Ovary (tissue), 9 donors: ENCODE measurements around the gene ANKLE1. TPM values are rescaled to one million over a fixed set of nuclear protein-coding genes. Genes with fewer than 3 reads are reported as not detected.
A peak's percentile ranks its signal among the peaks of the same experiment; 100 is the strongest.

ENCODE experiments used
- DNase-seq, 5 donors: peaks; one replicate each; pipeline ENCODE4 v3.0.0-alpha.2; 2019 to 2020
- H3K27ac ChIP-seq, 2 donors: fragments of 200-600 bp; one replicate each; pipeline versions ENCODE4 v1.5.1 to v1.8.0; 2019 to 2022
- H3K27me3 ChIP-seq: fragments of 200-600 bp; one replicate; pipeline ENCODE4 v1.8.0; 2022
- H3K36me3 ChIP-seq: fragments of 200-600 bp; sonication (generic); one replicate; pipeline ENCODE4 v1.5.1; 2019
- H3K4me1 ChIP-seq: one replicate; pipeline ENCODE4 v1.8.1; 2013; ENCODE audit warnings: mild to moderate bottlenecking, moderate library complexity; ENCODE audit not compliant: insufficient read depth
- H3K4me3 ChIP-seq: fragments of 200-600 bp; sonication (generic); one replicate; pipeline ENCODE4 v1.5.1; 2017
- H3K9me3 ChIP-seq, 2 donors: fragments of 200-600 bp in 1 of 2; sonication (generic) in 1 of 2; one replicate each; pipeline versions ENCODE4 v1.5.1 to v1.8.1; 2013 to 2019; ENCODE audit warnings: mild to moderate bottlenecking in 1 of 2, moderate library complexity in 1 of 2
- EP300 ChIP-seq: sonication (generic); formaldehyde crosslinking; IDR thresholded peaks from one replicate; pipeline ENCODE4 v1.6.1; 2017; ENCODE audit warnings: antibody characterized with exemption
- POLR2A ChIP-seq: fragments of 450-650 bp; IDR thresholded peaks from one replicate; pipeline ENCODE4 v1.6.1; 2017; ENCODE audit warnings: antibody characterized with exemption, mild to moderate bottlenecking, moderate library complexity
- WGBS, 3 donors: extraction: QIAGEN DNeasy Blood & Tissue Kit in 1 of 3; methylation state at CpG; one replicate each; pipeline versions ENCODE4 v1.1.5 to v1.1.7; 2013 to 2017; 5-methylcytosine and 5-hydroxymethylcytosine counted together
- intact Hi-C, 4 donors: fragments of 100-400 bp; cut with DNase I; formaldehyde crosslinking; loops; one replicate each; pipeline versions ENCODE4 v1.11.0 to v1.15.1; 2022 to 2023
- polyA plus RNA-seq, 2 donors: library from polyadenylated mRNA; stranded (reverse); fragments of 200-250 nt in 1 of 2; fragments of 350-450 nt in 1 of 2; fragmentation: Illumina TruSeq in 1 of 2; extraction: RNeasy Lipid Tissue Mini Kit (QIAGEN cat#74804) in 1 of 2; gene quantifications; one replicate each; pipeline ENCODE4 v1.2.3, GENCODE V29; 2013 to 2014
- total RNA-seq, 7 donors: library from RNA; depleted of rRNA in 2 of 7; stranded (reverse); fragments of >200 nt in 2 of 7; fragmentation: NEBNext Ultra II Directional in 3 of 7; extraction: Animal tissue kit (Norgen Biotek cat#: 25700) in 3 of 7; gene quantifications; one replicate each; pipeline versions ENCODE4 v1.1.0 to v1.2.4, GENCODE V29; 2016 to 2023
- TF ChIP-seq, protein P1 (sequence below), 3 donors: fragments of 450-650 bp in 2 of 3; fragments of 200-600 bp in 1 of 3; IDR thresholded peaks; one replicate each; pipeline versions ENCODE4 v1.5.1 to v1.8.0; 2016 to 2022; ENCODE audit warnings: antibody characterized with exemption in 3 of 3, mild to moderate bottlenecking in 1 of 3
- donor health status: DM: no; HTN: no; CAD: no; lungs with moderate emphysema.
- donor health status: DM: no; HTN: no; CAD: no.
- donor health status: Bipolar disorder and iron deficiency.
- donor health status: DM: yes; HTN: yes; CAD: no.
- donor health status: DM: no; HTN: no; CAD: no.
- donor health status: DM: yes; HTN: yes; CAD: no.

The ANKLE1 gene
- total and polyA plus RNA-seq, 9 donors: 0.12 to 1.6 (median 0.81) TPM

DNA sequence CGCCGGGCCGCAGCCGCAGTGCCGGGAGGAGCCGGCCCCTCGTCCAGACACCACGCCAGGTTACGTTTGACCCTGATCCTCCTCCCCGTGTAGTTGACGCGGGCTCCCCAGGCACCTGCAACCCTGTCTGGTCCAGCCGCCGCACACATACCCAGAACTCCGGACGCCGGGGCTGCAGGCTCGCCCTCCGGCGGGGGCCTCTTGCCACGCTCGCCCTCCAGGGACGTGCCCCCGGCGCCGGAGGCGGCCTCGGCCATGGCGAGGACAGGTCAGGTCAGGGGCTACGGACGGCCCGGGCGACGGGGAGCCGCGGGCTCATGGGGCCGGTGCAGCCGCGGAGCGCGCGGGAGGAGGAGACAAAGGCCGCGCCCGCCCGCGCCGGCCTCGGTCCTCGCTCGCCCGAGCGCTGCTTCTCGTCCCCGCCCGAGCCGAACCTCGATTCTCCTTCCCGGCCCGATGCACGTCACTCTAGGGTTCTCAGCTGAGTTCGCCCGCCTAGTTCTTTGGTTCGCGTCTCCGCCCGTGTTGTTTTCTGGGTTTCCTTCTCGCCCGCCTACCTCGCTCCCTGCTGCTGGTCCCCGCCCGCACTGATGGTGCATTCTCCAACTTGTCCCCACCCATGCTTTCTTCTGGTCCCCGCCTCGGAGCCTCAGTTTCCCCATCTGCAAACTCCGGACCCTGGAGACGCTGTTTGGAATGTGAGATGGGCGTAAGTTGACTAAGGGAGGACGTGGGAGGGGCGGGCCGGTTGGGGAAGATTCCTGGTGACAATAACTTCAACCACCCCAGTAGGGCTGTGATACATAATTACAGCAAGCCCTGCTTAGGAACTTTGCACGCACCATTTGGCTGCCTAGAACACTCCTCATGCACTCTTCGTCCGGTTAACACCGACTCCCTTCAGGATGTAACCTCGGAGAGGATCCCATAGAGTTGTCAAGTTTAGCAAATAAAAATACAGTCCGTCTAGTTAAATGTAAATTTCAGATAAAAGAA, 53.0 kb downstream of the ANKLE1 start, which contains the start of gene ANO8:
TSS of gene ANO8 (minus strand) at position 442 of the 996 bp plus-strand sequence. CDS start at position 257, 185 bp downstream.
- DNase-seq: peak; percentile 91 to 95 (median 93)
- Histone ChIP-seq H3K4me3 (peak within 1 kb of the TSS; percentile 63), H3K36me3 (no peaks in the 10 kb centered on the region), H3K27ac (no peak within 1 kb of the TSS), H3K9me3 (no peaks in the 10 kb centered on the region), H3K4me1 (peaks cover 8% of the 10 kb centered on the region), H3K27me3 (no peaks in the 10 kb centered on the region)
- 1 to 2% (median 1%) methylated on average over 56 to 86 of the region's 86 CpGs for WGBS, 3 donors
- intact Hi-C loops: no loop called here
- TF ChIP-seq, protein P1, sequence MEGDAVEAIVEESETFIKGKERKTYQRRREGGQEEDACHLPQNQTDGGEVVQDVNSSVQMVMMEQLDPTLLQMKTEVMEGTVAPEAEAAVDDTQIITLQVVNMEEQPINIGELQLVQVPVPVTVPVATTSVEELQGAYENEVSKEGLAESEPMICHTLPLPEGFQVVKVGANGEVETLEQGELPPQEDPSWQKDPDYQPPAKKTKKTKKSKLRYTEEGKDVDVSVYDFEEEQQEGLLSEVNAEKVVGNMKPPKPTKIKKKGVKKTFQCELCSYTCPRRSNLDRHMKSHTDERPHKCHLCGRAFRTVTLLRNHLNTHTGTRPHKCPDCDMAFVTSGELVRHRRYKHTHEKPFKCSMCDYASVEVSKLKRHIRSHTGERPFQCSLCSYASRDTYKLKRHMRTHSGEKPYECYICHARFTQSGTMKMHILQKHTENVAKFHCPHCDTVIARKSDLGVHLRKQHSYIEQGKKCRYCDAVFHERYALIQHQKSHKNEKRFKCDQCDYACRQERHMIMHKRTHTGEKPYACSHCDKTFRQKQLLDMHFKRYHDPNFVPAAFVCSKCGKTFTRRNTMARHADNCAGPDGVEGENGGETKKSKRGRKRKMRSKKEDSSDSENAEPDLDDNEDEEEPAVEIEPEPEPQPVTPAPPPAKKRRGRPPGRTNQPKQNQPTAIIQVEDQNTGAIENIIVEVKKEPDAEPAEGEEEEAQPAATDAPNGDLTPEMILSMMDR (IDR thresholded peaks at IDR 0.05): peak in 1 of 3 donors; percentile 15
- TF ChIP-seq EP300: no peak

DNA sequence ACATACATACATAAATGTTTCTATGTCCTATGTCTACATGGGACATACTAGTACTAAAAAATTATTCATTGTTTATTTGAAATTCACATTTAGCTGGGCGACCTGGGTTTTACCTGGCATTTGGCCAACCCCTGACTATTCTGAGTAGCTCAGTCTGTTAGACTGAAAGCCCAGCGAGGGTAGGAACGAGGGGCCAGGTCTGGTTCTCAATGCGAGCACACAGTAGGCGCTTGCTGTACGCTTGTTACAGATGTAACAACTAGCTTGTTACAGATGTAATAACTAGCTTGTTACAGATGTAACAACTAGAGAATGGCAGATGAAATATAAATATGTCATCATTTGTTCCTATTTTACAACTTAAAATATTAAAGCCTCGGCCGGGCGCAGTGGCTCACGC, 53.9 kb downstream of the ANKLE1 start:
- intact Hi-C loops: no loop called here
- DNase-seq: no peak
- H3K27me3 ChIP-seq: no peaks in the 10 kb centered on the region
- H3K9me3 ChIP-seq: no peaks in the 10 kb centered on the region
- peaks cover 8% of the 10 kb centered on the region for H3K4me1 ChIP-seq
- whole genome bisulfite sequencing, 3 donors: 53 to 61% (median 56%) methylated on average over 10 of the region's 10 CpGs
- H3K4me3 ChIP-seq: peak overlapping the region; percentile 63
- TF ChIP-seq POLR2A: no peak
- TF ChIP-seq, protein P1 (IDR thresholded peaks at IDR 0.05): no peak
- H3K27ac ChIP-seq: no peak overlapping the region
- H3K36me3 ChIP-seq: no peaks in the 10 kb centered on the region

Other genes with a start within 250 kb of the ANKLE1 start
- 1 to 10 TPM; 4.3 to 7.0 (median 5.5) TPM for gene HAUS8, start 206.4 kb upstream of the ANKLE1 start, total RNA-seq
- gene HAUS8, start 206.4 kb upstream of the ANKLE1 start, polyA plus RNA-seq: 1 to 10 TPM; 4.1 to 7.2 TPM
- gene MYO9B, start 206.1 kb upstream of the ANKLE1 start, total RNA-seq: 10 to 100 TPM; 17.9 to 56.3 (median 38.4) TPM
- gene MYO9B, start 206.1 kb upstream of the ANKLE1 start, polyA plus RNA-seq: 10 to 100 TPM; 25.1 to 34.1 TPM
- gene USE1, start 66.5 kb upstream of the ANKLE1 start, total RNA-seq: 10 to 100 TPM; 23.8 to 42.1 (median 30.9) TPM
- gene USE1, start 66.5 kb upstream of the ANKLE1 start, polyA plus RNA-seq: 10 to 100 TPM; 15.8 to 50.3 TPM
- 10 to 100 TPM in 6 of 7 donors, 1 to 10 TPM in 1; 6.4 to 39.8 (median 20.3) TPM for gene OCEL1, start 55.7 kb upstream of the ANKLE1 start, total RNA-seq
- gene OCEL1, start 55.7 kb upstream of the ANKLE1 start, polyA plus RNA-seq: 10 to 100 TPM; 16.7 to 18.6 TPM
- gene NR2F6, start 36.0 kb upstream of the ANKLE1 start, total RNA-seq: 10 to 100 TPM; 21.5 to 46.4 (median 28.4) TPM
- gene NR2F6, start 36.0 kb upstream of the ANKLE1 start, polyA plus RNA-seq: 10 to 100 TPM in 1 of 2 donors, 1 to 10 TPM in 1; 3.7 to 10.5 TPM
- gene USHBP1, start 17.2 kb upstream of the ANKLE1 start, total RNA-seq: 1 to 10 TPM; 1.5 to 7.0 (median 2.0) TPM
- gene USHBP1, start 17.2 kb upstream of the ANKLE1 start, polyA plus RNA-seq: 1 to 10 TPM; 1.1 to 8.9 TPM
- gene BABAM1, start 14.5 kb upstream of the ANKLE1 start, total RNA-seq: 10 to 100 TPM; 37.4 to 74.8 (median 57.8) TPM
- gene BABAM1, start 14.5 kb upstream of the ANKLE1 start, polyA plus RNA-seq: 10 to 100 TPM; 62.6 to 99.1 TPM
- 10 to 100 TPM; 12.4 to 25.1 (median 19.1) TPM for gene ABHD8, start 21.5 kb downstream of the ANKLE1 start, total RNA-seq
- gene ABHD8, start 21.5 kb downstream of the ANKLE1 start, polyA plus RNA-seq: 10 to 100 TPM in 1 of 2 donors, under 1 TPM in 1; 0.55 to 15.3 TPM
- 10 to 100 TPM; 39.5 to 93.4 (median 53.4) TPM for gene MRPL34, start 24.0 kb downstream of the ANKLE1 start, total RNA-seq
- 10 to 100 TPM; 62.7 to 93.0 TPM for gene MRPL34, start 24.0 kb downstream of the ANKLE1 start, polyA plus RNA-seq
- 10 to 100 TPM in 6 of 7 donors, 1 to 10 TPM in 1; 6.3 to 29.3 (median 18.6) TPM for gene DDA1, start 27.7 kb downstream of the ANKLE1 start, total RNA-seq
- 10 to 100 TPM; 29.1 to 32.6 TPM for gene DDA1, start 27.7 kb downstream of the ANKLE1 start, polyA plus RNA-seq
- 1 to 10 TPM; 2.0 to 8.9 (median 4.0) TPM for gene ANO8, start 53.0 kb downstream of the ANKLE1 start, total RNA-seq
- gene ANO8, start 53.0 kb downstream of the ANKLE1 start, polyA plus RNA-seq: 1 to 10 TPM; 2.1 to 3.7 TPM
- gene GTPBP3, start 55.7 kb downstream of the ANKLE1 start, total RNA-seq: 10 to 100 TPM; 11.4 to 22.9 (median 18.2) TPM
- 10 to 100 TPM in 1 of 2 donors, 1 to 10 TPM in 1; 4.5 to 11.6 TPM for gene GTPBP3, start 55.7 kb downstream of the ANKLE1 start, polyA plus RNA-seq
- 10 to 100 TPM in 2 of 7 donors, 1 to 10 TPM in 5; 2.0 to 22.7 (median 8.3) TPM for gene PLVAP, start 95.4 kb downstream of the ANKLE1 start, total RNA-seq
- gene PLVAP, start 95.4 kb downstream of the ANKLE1 start, polyA plus RNA-seq: 10 to 100 TPM in 1 of 2 donors, 1 to 10 TPM in 1; 2.7 to 15.0 TPM
- 10 to 100 TPM in 1 of 7 donors, 1 to 10 TPM in 5, under 1 TPM in 1; 0.69 to 13.6 (median 6.1) TPM for gene CCDC194, start 112.3 kb downstream of the ANKLE1 start, total RNA-seq
- gene CCDC194, start 112.3 kb downstream of the ANKLE1 start, polyA plus RNA-seq: 1 to 10 TPM; 1.2 to 1.8 TPM
- gene BST2, start 123.7 kb downstream of the ANKLE1 start, total RNA-seq: 100 to 1,000 TPM; 400 to 715 (median 557) TPM
- 100 to 1,000 TPM; 207 to 760 TPM for gene BST2, start 123.7 kb downstream of the ANKLE1 start, polyA plus RNA-seq
- 10 to 100 TPM; 54.4 to 90.4 (median 81.4) TPM for gene MVB12A, start 138.1 kb downstream of the ANKLE1 start, total RNA-seq
- 10 to 100 TPM in 1 of 2 donors, 1 to 10 TPM in 1; 7.6 to 77.8 TPM for gene MVB12A, start 138.1 kb downstream of the ANKLE1 start, polyA plus RNA-seq
- 10 to 100 TPM in 2 of 7 donors, 1 to 10 TPM in 5; 1.4 to 14.1 (median 7.5) TPM for gene TMEM221, start 166.8 kb downstream of the ANKLE1 start, total RNA-seq
- gene TMEM221, start 166.8 kb downstream of the ANKLE1 start, polyA plus RNA-seq: 1 to 10 TPM; 2.5 to 3.2 TPM
- not detected for gene NXNL1, start 179.0 kb downstream of the ANKLE1 start, total RNA-seq
- under 1 TPM in 1 of 2 donors, not detected in 1; 0.11 TPM for gene NXNL1, start 179.0 kb downstream of the ANKLE1 start, polyA plus RNA-seq
- gene SLC27A1, start 188.6 kb downstream of the ANKLE1 start, total RNA-seq: 10 to 100 TPM; 27.3 to 43.1 (median 37.8) TPM
- 10 to 100 TPM in 1 of 2 donors, 1 to 10 TPM in 1; 4.6 to 42.3 TPM for gene SLC27A1, start 188.6 kb downstream of the ANKLE1 start, polyA plus RNA-seq
- 10 to 100 TPM; 43.9 to 93.0 (median 73.9) TPM for gene PGLS, start 229.7 kb downstream of the ANKLE1 start, total RNA-seq
- 10 to 100 TPM; 11.0 to 72.3 TPM for gene PGLS, start 229.7 kb downstream of the ANKLE1 start, polyA plus RNA-seq